Activated gamma-delta T cell treated with Interleukin-2 at 50 U/mL for 16 hours (primary cell): Measurements from ENCODE around the gene PCDHGC3.

Source experiments
- DNase-seq: peaks from one replicate; pipeline ENCODE4 v3.0.0-alpha.2; 2020

PCDHGC3 gene

DNA sequence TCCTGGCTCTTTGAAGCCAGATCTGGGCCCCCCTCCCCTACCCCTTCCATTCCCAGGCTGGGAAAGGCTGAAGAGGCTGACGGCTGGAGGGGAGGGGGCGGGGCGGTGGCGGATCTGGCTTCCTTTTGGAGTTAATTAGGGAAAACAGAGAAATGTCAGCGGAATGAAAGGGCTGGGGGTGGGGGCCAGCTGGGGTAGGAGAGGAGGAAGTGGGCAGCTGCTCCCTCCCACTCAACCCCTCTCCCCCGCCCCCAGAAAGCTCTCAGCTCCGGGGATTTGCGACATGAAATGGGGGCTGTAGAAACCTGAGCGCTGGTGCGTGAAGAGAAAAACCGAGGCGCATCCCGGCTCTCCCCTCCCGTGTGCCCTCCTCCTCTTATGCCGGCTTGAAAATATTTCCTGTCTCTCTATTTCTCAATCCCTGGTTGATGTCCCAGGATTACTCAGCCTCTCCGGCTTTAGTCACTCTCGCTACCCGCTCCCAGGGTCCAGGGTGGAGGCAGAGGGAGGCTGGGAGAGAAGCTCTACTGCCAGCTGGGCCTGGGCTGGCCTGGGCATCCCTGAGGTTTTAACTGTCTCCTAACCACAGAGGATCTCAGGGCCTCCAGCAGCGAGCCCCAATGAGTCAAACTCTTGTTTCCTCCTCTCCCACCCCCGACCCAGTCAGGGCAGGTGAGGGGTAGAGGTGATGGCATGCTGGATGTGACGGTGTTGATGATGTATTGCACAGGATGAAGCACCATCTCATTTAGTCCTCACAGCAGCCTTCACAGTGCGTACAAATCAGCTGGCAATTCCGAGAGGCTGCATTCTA is 33.2 kb downstream of the PCDHGC3 start:
- no peak for DNase-seq

DNA sequence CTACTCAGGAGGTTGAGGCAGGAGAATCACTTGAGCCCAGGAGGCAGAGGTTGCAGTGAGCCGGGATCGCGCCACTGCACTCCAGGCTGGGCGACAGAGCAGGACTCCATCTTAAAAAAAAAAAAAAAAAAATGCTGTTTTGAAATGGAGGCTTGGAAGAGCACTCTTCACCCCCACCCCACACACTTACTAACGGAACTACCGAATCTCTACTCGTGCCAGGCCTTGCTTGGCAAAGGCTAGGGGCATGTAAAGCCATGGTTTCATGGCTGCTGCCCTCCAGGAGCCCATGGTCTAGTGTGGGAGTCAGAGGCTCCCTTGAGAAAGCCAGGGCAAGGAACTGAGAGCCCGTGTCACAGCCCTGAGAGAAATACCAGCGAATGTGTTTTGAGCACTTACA is 34.4 kb downstream of the PCDHGC3 start:
- DNase-seq = no peak

DNA sequence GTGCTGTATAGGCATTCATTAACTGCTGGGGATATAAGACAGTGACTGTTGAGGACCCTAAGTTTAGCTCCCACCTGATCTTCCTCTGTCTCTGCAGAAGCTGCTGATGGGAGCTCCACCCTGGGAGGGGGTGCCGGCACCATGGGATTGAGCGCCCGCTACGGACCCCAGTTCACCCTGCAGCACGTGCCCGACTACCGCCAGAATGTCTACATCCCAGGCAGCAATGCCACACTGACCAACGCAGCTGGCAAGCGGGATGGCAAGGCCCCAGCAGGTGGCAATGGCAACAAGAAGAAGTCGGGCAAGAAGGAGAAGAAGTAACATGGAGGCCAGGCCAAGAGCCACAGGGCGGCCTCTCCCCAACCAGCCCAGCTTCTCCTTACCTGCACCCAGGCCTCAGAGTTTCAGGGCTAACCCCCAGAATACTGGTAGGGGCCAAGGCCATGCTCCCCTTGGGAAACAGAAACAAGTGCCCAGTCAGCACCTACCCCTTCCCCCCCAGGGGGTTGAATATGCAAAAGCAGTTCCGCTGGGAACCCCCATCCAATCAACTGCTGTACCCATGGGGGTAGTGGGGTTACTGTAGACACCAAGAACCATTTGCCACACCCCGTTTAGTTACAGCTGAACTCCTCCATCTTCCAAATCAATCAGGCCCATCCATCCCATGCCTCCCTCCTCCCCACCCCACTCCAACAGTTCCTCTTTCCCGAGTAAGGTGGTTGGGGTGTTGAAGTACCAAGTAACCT is 35.3 kb downstream of the PCDHGC3 start:
- DNase-seq = no peak

DNA sequence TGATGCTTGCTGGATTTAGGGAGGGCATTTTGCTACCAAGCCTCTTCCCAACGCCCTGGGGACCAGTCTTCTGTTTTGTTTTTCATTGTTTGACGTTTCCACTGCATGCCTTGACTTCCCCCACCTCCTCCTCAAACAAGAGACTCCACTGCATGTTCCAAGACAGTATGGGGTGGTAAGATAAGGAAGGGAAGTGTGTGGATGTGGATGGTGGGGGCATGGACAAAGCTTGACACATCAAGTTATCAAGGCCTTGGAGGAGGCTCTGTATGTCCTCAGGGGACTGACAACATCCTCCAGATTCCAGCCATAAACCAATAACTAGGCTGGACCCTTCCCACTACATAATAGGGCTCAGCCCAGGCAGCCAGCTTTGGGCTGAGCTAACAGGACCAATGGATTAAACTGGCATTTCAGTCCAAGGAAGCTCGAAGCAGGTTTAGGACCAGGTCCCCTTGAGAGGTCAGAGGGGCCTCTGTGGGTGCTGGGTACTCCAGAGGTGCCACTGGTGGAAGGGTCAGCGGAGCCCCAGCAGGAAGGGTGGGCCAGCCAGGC is 36.1 kb downstream of the PCDHGC3 start:
- no peak for DNase-seq

DNA sequence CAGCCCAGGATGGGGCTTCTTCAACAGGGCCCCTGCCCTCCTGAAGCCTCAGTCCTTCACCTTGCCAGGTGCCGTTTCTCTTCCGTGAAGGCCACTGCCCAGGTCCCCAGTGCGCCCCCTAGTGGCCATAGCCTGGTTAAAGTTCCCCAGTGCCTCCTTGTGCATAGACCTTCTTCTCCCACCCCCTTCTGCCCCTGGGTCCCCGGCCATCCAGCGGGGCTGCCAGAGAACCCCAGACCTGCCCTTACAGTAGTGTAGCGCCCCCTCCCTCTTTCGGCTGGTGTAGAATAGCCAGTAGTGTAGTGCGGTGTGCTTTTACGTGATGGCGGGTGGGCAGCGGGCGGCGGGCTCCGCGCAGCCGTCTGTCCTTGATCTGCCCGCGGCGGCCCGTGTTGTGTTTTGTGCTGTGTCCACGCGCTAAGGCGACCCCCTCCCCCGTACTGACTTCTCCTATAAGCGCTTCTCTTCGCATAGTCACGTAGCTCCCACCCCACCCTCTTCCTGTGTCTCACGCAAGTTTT is 36.7 kb downstream of the PCDHGC3 start:
- DNase-seq = peak; percentile 85

DNA sequence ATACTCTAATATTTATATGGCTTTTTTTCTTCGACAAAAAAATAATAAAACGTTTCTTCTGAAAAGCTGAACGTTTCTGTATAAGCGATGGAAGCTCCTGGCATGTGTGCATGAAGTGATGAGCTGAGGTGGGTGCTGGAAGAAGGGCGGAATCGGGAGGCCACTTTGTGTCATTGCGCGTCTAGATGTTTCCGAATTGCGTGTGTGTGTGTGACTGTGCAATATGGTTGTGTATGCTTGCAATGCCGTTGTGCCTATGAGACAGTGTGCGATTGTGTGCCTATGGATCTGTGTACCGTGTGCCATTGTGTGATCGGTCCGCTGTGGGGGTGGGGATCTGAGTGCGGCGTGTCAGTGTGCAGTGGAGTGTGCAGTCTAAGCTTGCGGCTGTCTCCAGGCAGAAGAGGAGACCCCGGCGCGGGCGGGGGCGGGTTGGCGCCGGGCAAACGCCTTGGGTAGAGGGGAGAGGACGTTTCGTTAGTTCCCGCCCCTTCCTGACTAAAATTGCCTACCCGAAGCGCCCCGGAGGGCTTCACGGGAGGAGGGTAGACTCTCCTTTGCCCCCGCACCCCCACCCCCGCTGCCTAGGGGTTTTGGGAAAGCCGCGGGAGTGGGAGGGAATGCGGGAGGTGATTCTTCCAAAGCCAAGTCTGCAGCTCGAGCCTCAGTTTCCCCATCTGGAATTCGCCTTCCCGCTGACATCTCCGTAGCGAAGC is 37.3 kb downstream of the PCDHGC3 start:
- no peak for DNase-seq

DNA sequence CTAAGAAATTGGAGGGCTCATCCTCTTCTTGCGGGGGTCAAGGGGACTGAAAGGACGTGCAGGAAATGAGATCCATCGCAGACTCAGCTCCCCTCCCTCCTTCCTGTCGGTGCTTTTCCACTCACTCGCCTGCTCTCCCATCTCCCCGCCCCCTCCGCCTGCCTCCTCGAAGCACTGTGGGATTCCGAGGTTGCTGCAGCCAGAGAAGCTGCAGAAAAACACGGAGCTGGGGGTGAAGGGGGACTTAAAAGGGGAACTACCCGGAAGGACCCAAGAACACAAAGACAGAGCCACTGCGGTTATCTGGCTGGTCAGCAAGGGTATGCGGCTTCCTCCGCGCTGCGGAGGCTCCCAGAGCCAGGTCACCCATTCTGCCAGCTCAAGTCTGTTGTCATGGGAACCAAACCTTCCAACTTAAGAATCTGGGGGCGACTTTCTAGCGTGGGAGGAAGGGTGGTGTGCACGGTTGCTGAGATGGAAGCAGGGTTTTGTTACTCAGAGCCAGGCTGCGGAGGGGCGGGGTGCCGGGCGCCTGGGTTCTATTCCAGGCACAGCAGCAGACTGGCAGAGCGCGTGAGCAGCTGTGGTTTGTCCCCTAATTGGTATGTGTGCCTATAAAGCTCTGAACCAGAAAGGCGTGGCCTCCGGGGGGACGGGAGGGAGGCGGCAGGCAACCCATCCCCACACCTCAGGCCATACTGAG is 38.0 kb downstream of the PCDHGC3 start:
- DNase-seq = no peak

DNA sequence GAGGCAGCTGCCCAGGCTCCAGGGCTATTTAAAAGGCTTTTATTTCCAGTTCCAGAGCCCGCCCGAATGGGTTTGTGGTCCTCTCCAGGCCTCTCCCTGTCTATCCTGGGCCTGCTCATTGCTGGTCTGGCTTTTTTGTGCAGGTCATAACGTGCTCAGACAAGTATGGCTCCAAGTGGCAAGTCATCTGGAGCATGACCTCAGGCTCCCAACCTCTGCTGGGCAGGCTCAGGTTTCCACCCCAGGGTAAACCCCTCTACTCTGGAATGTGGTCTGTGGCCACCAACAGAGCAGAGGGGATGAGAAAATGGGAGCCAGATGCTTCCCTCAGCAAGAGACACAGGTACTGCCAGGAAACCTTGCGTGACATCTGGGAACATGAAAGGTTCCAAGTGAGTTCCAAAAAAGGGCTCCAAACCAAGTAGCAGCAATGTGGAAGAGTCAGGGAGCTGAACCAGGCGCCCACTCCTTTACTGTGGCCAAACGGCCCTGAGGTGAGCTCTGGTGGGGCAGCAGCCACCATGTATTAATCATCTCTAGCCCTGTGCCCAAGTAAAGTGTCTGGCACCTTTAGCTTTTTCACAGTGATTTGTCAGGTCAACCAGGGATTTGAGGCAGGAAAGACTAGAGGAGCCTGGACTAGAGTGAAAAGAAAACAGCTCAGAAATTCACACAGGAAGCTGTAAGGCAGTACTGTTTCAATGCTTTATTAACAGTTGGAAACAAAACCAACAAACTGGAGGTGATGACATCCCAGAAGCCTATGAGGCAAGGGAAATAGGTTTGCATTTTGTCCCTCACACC is 38.8 kb downstream of the PCDHGC3 start:
- no peak for DNase-seq

DNA sequence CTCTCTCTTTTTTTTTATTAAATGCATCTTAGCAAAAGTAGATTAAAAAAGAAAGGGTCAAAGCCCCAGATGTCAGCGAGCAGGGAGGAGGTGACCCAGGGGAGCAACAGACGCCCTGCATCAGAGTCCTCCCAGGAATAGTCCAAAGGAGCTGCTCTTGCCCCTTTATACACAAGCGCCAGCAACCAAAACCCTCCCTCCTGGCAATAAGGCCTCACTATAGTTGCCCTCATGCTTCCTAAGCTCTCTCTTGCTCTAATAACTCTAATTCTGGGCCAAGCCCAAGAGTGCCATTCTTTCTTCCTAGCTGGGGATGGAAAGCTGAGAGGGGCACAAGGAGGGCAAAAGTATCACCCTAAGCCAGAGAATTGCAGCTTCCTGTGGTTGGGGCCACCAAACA is 39.4 kb downstream of the PCDHGC3 start:
- no peak for DNase-seq

DNA sequence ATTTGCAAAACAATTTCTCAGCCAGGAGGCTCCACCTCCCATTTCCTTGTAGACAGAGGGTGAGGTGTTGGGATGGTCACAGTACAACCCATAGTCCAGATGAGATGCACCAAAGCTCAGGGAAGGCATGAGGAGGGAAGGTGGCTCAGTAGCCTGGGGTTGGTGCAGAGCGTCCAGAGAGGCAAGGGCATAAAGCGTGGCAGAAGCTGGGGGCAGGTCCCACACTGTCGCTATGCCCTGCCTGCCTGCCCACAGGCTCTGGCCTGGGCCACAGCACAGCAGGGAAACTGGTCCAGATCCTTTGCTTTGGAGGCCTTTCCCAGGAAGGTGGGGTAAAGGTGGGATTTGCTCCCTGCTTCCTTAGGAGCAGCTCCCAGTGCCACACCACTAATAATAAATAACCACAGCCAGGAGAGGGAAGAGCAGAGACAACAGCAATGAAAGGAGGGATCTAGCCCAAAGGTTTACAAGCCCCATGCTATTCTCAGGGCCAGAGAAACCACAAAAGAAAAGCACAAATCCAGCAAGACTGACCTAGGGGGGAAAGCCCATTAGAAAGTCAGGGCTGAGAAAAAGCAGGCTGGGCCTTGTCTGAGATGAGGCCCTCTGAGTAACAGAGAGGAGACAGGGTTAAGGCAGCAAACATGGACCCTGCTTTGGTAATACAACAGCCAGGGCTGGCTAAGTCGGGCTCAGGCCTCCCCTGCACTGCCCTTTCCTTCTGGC is 40.3 kb downstream of the PCDHGC3 start:
- no peak for DNase-seq

DNA sequence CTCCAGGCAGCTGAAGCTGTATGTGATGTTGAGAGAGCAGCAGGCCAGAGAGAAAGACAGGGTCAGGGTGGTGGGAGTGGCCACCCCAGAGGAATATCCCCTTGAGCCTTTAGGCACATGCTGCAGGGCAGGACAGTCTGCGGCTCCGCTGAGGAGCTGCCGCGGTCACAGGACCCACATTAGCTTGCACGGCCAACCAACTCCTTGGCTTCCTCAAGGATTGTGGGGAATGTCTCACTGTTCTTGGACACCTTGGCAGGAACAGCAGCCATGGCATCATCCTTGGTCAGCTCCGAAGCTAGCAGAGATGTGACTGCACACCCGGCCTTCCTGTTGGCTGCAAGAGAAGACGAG is 40.9 kb downstream of the PCDHGC3 start:
- DNase-seq = no peak

DNA sequence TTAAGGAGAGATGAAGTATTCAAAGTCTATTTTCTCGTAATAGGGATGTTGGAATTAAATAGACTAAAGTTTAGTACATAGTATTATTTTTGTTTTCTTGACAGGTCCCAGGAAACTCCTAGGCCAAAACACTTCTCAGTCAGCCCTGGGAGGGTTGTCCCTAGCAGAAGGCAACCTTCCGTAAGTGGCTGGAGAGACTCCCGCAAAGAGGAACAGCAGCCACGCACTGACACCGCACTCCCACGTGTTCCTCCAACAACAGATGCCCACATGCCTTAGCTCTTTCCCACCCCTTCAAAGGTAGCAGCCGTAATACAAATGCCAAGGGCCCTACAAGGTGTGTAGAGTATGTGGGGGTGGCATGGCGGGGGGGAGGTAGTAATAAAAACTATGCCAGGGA is 41.5 kb downstream of the PCDHGC3 start:
- no peak for DNase-seq

DNA sequence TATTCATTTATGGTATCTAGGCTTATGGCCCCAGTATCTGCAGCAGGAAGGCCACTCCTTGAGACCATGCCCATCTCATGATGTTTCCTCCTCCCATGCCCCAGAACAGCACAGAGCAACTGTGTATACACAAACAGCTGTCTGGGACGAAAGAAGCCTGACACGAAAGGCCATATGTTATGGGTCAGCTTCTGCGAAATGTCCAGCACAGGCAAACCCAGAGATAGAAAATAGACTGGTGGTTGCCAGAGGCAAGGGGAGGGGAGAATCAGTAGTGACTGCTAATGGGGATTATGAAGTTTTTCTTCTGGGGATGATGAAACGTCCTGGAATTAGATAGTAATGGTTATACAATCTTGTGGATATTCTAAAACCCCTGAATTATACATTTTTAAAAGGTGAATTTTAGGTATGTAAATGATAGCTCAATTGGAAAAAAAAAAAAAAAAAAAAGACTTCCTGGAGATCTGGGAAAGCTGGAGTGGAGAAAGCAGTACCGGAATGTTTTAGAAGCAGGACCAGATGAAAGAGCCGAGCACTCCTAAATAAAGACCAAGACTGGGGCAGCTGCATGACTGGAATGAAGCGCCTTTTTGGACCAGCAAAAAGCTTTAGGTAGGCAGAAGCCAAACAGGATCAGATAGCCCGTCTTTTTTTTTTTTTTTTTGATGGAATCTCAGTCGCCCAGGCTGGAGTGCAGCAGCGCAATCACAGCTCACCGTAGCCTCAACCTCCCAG is 42.3 kb downstream of the PCDHGC3 start:
- DNase-seq = no peak

DNA sequence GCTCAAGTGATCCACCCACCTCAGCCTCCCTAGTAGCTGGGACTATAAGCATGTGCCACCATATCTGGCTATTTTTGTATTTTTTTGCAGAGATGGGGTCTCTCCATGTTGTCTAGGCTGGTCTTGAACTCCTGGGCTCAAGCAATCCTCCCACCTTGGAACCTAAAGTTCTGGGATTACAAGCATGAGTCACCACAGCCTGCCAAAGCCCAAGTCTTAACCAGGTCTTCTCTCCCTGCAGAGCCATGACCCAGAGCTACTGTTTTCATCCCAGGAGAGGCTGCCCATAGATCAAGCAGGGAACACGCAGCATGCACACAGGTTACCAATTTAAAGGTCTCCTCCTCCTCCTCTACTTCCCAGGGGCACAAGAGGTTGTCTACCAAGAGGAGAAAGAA is 42.9 kb downstream of the PCDHGC3 start:
- no peak for DNase-seq

DNA sequence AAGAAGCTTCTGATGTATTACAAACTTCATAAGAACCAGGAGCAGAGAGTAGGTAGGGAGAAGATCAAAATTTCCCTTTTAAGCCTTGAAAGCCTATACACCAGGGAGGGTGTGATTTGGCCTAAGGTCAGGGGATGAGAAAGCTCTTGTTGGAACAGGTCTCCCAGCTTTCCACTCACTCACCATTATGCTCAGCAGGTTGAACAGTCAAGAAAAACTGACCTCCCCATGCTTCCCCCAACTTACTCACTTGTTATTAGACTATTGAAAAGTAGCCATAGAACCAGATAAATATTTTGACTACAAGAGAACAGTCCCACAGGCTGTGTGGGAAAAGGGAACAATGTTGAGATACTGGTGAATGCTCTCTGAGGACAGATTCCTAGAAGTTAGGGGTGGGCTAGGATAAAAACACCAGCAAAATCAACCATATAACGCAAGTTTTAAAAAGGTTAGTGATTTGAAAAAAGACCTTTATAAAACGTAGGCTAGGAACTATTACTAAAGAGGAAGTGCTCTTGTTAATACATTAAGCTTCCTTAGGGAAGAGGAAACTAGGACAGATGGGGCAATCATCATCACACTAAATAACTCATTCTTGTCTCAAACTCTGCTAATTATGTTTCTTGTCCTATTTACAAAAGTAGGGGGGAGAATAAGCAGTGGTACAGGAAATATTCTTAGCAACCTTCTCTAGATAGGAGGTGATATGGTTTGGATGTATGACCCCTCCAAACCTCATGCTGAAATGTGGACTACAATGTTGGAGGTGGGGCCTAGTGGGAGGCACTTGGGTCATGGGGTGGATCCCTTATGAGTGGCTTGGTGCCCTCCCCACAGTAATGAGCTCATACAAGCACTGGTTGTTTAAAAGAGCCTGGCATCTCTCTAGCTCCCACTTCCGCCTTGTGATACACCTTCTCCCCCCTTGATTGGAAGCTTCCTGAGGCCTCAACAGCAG is 44.1 kb downstream of the PCDHGC3 start:
- no peak for DNase-seq

DNA sequence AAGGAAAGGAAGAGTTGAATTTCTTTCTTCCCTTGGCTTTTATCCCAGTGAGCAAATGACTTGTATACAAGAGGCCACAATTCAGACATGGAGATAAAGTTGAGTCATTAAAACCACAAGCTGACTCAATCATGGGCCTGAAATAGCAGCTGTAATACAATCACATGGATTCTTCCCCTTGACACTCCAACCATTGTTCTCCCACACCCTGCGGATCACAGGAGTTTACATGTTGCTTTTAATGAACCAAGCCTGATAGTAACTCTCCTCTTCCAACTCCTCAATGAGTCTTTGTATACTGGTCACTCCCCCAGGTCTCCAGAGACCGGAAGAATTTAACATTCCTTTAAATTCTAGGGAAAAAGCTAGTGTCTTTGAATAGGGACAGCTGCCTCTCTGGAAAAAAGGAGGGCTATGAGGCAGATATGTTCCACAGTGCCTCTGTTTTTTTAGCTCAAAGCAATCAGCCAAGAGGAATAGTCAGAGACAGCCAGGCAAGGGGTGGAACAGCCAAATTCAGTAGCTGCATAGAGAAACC is 45.5 kb downstream of the PCDHGC3 start:
- DNase-seq = no peak

DNA sequence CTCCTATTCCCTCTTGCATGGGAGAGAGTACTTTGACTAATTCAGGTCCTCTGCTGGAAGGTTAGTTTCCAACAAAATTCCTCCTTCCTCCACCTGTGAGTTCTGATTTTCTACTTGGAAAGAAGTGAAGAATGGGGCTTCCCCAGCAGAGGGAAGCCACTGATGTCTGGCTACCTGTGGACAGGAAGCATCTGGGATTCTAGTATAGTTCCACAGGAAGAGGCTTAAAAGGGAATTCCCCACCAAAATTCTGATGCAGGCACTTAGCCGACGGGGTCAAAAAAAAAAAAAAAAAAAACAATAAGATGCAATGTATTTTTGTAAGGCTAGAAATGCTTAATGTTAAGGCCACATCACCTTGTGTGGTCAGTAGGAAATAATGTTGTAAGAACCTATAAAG is 46.5 kb downstream of the PCDHGC3 start:
- no peak for DNase-seq

DNA sequence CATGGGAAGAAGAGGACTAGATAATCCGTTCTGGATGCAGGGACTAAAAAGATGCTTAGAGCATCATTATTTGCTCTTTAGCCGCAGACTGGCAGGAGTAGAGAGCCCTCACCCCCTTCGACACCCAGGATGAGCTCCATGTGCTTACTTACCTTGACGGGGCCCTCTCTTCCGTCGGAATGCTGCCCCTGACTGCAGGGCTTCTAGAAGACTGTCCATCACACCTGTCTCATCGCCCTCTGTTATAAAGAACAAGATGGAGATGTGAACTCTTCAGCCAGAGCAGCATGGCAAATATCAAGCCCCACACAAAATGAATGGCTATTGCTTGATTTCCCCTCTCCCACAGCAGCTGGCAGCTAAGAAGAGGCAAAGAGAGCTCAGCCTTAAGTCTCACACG is 48.2 kb downstream of the PCDHGC3 start:
- no peak for DNase-seq
